ENCODE results near the gene ADAMTS15. TPM values are rescaled to one million over a fixed set of nuclear protein-coding genes. Genes with fewer than 3 reads are reported as not detected.

The ADAMTS15 gene
- total and polyA plus RNA-seq, 11 donors, result 5.3 to 71.0 (median 16.7) TPM

DNA sequence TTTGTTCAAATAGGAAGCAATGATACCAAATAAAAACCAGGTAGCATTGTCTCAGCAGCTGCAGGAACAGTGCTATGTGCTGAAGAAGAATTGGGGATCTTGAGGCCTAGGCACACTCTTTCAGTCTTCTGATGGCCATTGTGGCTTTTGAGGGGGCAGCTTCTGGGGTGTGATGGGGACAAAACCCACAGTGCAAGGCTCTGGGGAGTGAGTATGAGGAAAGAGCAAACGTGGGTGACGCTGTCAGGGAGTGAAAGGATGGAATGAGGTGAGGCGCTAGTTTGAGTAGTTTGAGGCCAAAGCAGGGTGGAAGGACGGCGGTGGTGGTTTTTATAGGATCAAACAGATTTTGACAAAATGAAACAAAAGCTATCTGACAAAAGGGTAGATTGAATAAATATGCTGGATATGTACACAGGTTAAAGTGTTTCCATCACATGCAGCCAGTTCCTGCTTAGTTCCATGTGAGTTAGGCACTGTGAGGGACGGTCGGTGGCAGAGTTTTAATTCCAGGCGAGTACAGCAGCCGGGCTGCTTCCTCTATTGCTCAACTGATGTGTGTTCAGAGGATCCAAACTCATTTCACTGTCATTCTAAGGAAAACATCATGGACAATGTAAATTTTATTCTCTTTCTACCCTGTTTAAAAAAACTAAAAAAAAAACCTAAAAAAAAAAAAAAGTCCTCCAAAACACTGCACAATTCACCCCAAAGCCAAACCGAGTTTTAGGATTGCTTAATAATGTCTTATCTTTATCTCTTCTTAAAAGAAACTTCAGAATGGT, 18.9 kb downstream of the ADAMTS15 start:
- no peaks in the 10 kb centered on the region for H3K27me3 ChIP-seq
- no peak overlapping the region for H3K4me3 ChIP-seq
- WGBS, 4 donors, result 89 to 92% (median 91%) methylated on average over 10 of the region's 10 CpGs
- peaks cover 0 to 93% (median 81%) of the 10 kb centered on the region in 9 donors for H3K36me3 ChIP-seq
- H3K27ac ChIP-seq, result no peak overlapping the region
- TF ChIP-seq POLR2A (IDR thresholded peaks at IDR 0.05), result no peak
- TF ChIP-seq, protein P1, sequence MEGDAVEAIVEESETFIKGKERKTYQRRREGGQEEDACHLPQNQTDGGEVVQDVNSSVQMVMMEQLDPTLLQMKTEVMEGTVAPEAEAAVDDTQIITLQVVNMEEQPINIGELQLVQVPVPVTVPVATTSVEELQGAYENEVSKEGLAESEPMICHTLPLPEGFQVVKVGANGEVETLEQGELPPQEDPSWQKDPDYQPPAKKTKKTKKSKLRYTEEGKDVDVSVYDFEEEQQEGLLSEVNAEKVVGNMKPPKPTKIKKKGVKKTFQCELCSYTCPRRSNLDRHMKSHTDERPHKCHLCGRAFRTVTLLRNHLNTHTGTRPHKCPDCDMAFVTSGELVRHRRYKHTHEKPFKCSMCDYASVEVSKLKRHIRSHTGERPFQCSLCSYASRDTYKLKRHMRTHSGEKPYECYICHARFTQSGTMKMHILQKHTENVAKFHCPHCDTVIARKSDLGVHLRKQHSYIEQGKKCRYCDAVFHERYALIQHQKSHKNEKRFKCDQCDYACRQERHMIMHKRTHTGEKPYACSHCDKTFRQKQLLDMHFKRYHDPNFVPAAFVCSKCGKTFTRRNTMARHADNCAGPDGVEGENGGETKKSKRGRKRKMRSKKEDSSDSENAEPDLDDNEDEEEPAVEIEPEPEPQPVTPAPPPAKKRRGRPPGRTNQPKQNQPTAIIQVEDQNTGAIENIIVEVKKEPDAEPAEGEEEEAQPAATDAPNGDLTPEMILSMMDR (IDR thresholded peaks at IDR 0.05), result no peak
- ATAC-seq, result no peak
- no peaks in the 10 kb centered on the region for H3K9me3 ChIP-seq
- no peaks in the 10 kb centered on the region for H3K4me1 ChIP-seq
- no peak for DNase-seq
- intact Hi-C loops (cut with DNase I), result no loop called here

DNA sequence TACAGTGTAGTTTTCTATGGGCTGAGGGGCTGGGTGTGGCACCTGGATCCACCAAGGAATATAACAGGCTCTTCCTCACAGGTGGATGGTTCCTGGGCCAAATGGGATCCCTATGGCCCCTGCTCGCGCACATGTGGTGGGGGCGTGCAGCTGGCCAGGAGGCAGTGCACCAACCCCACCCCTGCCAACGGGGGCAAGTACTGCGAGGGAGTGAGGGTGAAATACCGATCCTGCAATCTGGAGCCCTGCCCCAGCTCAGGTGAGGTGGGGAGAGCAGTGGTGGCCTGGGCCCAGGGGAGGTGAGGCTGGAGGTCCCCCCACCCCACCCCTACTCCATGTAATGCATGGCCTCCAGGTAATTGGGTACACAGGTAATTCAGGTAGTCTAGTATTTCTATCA, 20.7 kb downstream of the ADAMTS15 start:
- 92 to 98% (median 95%) methylated on average over 6 of the region's 6 CpGs for WGBS, 4 donors
- ATAC-seq, result peak in 1 of 4 donors; percentile 5
- peaks cover 0 to 1% (median 0%) of the 10 kb centered on the region in 12 donors for H3K4me1 ChIP-seq
- H3K9me3 ChIP-seq, result no peaks in the 10 kb centered on the region
- peaks cover 0 to 93% (median 80%) of the 10 kb centered on the region in 9 donors for H3K36me3 ChIP-seq
- H3K27me3 ChIP-seq, result no peaks in the 10 kb centered on the region
- H3K4me3 ChIP-seq, result no peak overlapping the region
- H3K27ac ChIP-seq, result no peak overlapping the region
- TF ChIP-seq POLR2A (IDR thresholded peaks at IDR 0.05), result no peak
- TF ChIP-seq, protein P1 (IDR thresholded peaks at IDR 0.05), result no peak
- intact Hi-C loops (cut with DNase I), result no loop called here
- peak in 1 of 5 donors; percentile 11 for DNase-seq

DNA sequence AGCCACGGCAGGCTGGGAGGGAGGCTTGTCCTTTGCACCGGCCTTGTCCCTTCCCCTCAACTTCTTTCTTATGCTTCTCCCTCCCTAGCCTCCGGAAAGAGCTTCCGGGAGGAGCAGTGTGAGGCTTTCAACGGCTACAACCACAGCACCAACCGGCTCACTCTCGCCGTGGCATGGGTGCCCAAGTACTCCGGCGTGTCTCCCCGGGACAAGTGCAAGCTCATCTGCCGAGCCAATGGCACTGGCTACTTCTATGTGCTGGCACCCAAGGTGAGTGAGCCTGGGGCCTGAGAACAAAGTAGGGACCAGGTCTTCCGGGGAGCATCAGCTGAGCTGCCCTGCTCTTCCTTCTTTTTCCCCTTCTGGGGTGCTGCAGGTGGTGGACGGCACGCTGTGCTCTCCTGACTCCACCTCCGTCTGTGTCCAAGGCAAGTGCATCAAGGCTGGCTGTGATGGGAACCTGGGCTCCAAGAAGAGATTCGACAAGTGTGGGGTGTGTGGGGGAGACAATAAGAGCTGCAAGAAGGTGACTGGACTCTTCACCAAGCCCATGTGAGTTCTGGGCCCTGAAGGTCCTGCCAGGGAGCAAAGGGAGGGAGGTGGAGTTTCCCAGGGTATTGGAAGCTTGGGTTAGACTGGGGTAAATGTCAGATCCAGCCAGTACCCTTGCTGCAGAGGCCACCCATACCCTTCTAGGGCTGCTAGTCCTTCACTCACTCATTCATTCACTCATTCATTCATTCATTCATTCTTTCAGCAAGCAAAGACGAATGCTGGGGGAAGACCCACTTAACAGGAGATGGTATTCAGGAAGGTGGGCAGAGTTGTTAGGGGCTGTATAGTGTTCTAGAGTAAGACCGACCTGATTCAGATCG, 22.6 kb downstream of the ADAMTS15 start:
- H3K4me1 ChIP-seq, result peaks cover 0 to 9% (median 1%) of the 10 kb centered on the region in 12 donors
- no peak for TF ChIP-seq POLR2A (IDR thresholded peaks at IDR 0.05)
- TF ChIP-seq, protein P1 (IDR thresholded peaks at IDR 0.05), result no peak
- intact Hi-C loops (cut with DNase I), result no loop called here
- peak in 1 of 5 donors; percentile 7 for DNase-seq
- H3K36me3 ChIP-seq, result peaks cover 0 to 90% (median 61%) of the 10 kb centered on the region in 9 donors
- no peaks in the 10 kb centered on the region for H3K27me3 ChIP-seq
- no peak overlapping the region for H3K4me3 ChIP-seq
- no peak for ATAC-seq
- 93 to 95% (median 94%) methylated on average over 16 to 20 of the region's 20 CpGs for WGBS, 4 donors
- no peak overlapping the region for H3K27ac ChIP-seq
- no peaks in the 10 kb centered on the region for H3K9me3 ChIP-seq

Measured in heart left ventricle (tissue), 16 donors.